HFFc6 (cell line): ENCODE measurements around the gene CACNA1C. TPM values are rescaled to one million over a fixed set of nuclear protein-coding genes. Genes with fewer than 3 reads are reported as not detected.

Experiments used
- DNase-seq: peaks from one replicate; pipeline ENCODE4 v3.0.0-alpha.2; 2018
- H3K27ac Mint-ChIP-seq: 2 replicates; pipeline ENCODE4 v1.8.0; 2020; ENCODE audit warnings: mild to moderate bottlenecking, mixed read lengths
- H3K27me3 Mint-ChIP-seq: 2 replicates; pipeline ENCODE4 v1.8.0; 2021; ENCODE audit warnings: mild to moderate bottlenecking, moderate library complexity, mixed read lengths; ENCODE audit not compliant: insufficient read depth
- H3K36me3 Mint-ChIP-seq: 2 replicates; pipeline ENCODE4 v1.8.0; 2021; ENCODE audit warnings: low read depth, mixed read lengths
- H3K4me1 Mint-ChIP-seq: 2 replicates; pipeline ENCODE4 v1.8.0; 2020; ENCODE audit warnings: low read depth, mixed read lengths
- H3K4me3 Mint-ChIP-seq: 2 replicates; pipeline ENCODE4 v1.8.0; 2020; ENCODE audit warnings: mild to moderate bottlenecking, moderate library complexity, mixed read lengths
- H3K9me3 Mint-ChIP-seq: 2 replicates; pipeline ENCODE4 v1.8.0; 2020; ENCODE audit warnings: mild to moderate bottlenecking, mixed read lengths
- total RNA-seq, 6 experiments: library from RNA; stranded (reverse); fragmentation: NEBNext Ultra II Directional; extraction: Animal tissue kit (Norgen Biotek cat#: 25700); gene quantifications; 2 replicates in 1 of 6; 3 replicates in 5 of 6; pipeline ENCODE4 v1.2.3, GENCODE V29; 2021
- TF ChIP-seq, protein P1 (sequence below): fragments of 200-600 bp; sonication (generic); IDR thresholded peaks from 2 replicates; pipeline ENCODE4 v1.5.0; 2021; ENCODE audit warnings: antibody characterized with exemption, mild to moderate bottlenecking

Gene CACNA1C
- total RNA-seq, 6 experiments from 2014 or later, result 6.7 to 11.5 (median 10.6) TPM

- H3K9me3 Mint-ChIP-seq, result no peaks in the 10 kb centered on the region
- no peak overlapping the region for H3K27ac Mint-ChIP-seq
- peaks cover 26% of the 10 kb centered on the region for H3K36me3 Mint-ChIP-seq
- TF ChIP-seq, protein P1, sequence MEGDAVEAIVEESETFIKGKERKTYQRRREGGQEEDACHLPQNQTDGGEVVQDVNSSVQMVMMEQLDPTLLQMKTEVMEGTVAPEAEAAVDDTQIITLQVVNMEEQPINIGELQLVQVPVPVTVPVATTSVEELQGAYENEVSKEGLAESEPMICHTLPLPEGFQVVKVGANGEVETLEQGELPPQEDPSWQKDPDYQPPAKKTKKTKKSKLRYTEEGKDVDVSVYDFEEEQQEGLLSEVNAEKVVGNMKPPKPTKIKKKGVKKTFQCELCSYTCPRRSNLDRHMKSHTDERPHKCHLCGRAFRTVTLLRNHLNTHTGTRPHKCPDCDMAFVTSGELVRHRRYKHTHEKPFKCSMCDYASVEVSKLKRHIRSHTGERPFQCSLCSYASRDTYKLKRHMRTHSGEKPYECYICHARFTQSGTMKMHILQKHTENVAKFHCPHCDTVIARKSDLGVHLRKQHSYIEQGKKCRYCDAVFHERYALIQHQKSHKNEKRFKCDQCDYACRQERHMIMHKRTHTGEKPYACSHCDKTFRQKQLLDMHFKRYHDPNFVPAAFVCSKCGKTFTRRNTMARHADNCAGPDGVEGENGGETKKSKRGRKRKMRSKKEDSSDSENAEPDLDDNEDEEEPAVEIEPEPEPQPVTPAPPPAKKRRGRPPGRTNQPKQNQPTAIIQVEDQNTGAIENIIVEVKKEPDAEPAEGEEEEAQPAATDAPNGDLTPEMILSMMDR, result no peak
- no peak overlapping the region for H3K4me3 Mint-ChIP-seq
- no peak for DNase-seq
- no peaks in the 10 kb centered on the region for H3K4me1 Mint-ChIP-seq
- H3K27me3 Mint-ChIP-seq, result no peaks in the 10 kb centered on the region; the same call in 1 of the 2 replicates
Measured at GRCh38 chr12:2606186-2606910, 553.6 kb downstream of the CACNA1C start.

- no peaks in the 10 kb centered on the region; the same call in 1 of the 2 replicates for H3K27me3 Mint-ChIP-seq
Measured at GRCh38 chr12:2607881-2608607, 555.3 kb downstream of the CACNA1C start.

GRCh38 chr12:2608608-2608945 is 555.8 kb downstream of the CACNA1C start:
- DNase-seq, result no peak
- Mint-ChIP-seq H3K36me3 (peaks cover 38% of the 10 kb centered on the region), H3K27ac (no peak overlapping the region), H3K27me3 (no peaks in the 10 kb centered on the region; the same call in 1 of the 2 replicates), H3K9me3 (no peaks in the 10 kb centered on the region), H3K4me1 (peaks cover 21% of the 10 kb centered on the region), H3K4me3 (no peak overlapping the region)
- TF ChIP-seq, protein P1, result no peak

More at GRCh38 chr12:2607881-2608607, 555.3 kb downstream of the CACNA1C start:
- TF ChIP-seq, protein P1, result no peak
- Mint-ChIP-seq H3K4me1 (peaks cover 15% of the 10 kb centered on the region), H3K36me3 (peaks cover 38% of the 10 kb centered on the region), H3K27ac (no peak overlapping the region), H3K4me3 (no peak overlapping the region), H3K9me3 (no peaks in the 10 kb centered on the region)
- no peak for DNase-seq

GRCh38 chr12:2609020-2609419 is 556.2 kb downstream of the CACNA1C start:
- Mint-ChIP-seq H3K4me3 (no peak overlapping the region), H3K27ac (no peak overlapping the region), H3K27me3 (no peaks in the 10 kb centered on the region; the same call in 1 of the 2 replicates), H3K36me3 (peaks cover 38% of the 10 kb centered on the region), H3K4me1 (peaks cover 25% of the 10 kb centered on the region), H3K9me3 (no peaks in the 10 kb centered on the region)
- TF ChIP-seq, protein P1, result no peak
- no peak for DNase-seq

DNA sequence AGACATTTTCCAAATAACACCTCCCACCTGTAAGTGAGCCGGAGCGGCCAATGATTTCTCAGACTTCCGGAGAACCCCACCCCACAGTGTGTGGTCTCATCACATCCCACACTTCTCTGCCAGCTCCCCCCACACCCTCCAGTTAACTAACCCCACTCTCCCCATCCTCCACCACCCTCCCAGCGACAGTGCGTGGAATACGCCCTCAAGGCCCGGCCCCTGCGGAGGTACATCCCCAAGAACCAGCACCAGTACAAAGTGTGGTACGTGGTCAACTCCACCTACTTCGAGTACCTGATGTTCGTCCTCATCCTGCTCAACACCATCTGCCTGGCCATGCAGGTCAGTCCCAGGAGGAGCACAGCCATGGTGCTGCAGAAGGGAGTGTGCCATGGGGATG is 557.6 kb downstream of the CACNA1C start:
- no peak for DNase-seq
- Mint-ChIP-seq H3K9me3 (no peaks in the 10 kb centered on the region), H3K27me3 (no peaks in the 10 kb centered on the region; the same call in 1 of the 2 replicates), H3K4me3 (no peak overlapping the region), H3K27ac (no peak overlapping the region), H3K4me1 (peaks cover 39% of the 10 kb centered on the region), H3K36me3 (peaks cover 38% of the 10 kb centered on the region)
- TF ChIP-seq, protein P1, result no peak
